BJ (cell line): ENCODE data around the gene SLC7A8. TPM values are rescaled to one million over a fixed set of nuclear protein-coding genes. Genes with fewer than 3 reads are reported as not detected.

Experiments
- CTCF ChIA-PET: fragments of 350-600 bp; formaldehyde crosslinking; extraction: SDS; loops from one replicate; lab custom pipeline; 2021; ENCODE audit warnings: antibody characterized with exemption, inconsistent platforms; lab: Yijun Ruan, JAX
- POLR2A ChIA-PET: fragments of 300-600 bp; sonication (Branson Sonifier 250); formaldehyde crosslinking; extraction: SDS; loops from one replicate; lab custom pipeline; 2021; ENCODE audit warnings: antibody characterized with exemption; lab: Charles Lee
- DNase-seq: peaks from one replicate; pipeline ENCODE4 v3.0.0-alpha.2; 2011; ENCODE audit warnings: low read depth
- H3K27me3 ChIP-seq: 2 replicates; pipeline ENCODE4 v1.6.0; 2011; ENCODE audit warnings: low read length; ENCODE audit not compliant: control insufficient read depth, insufficient read depth
- H3K36me3 ChIP-seq: 2 replicates; pipeline ENCODE4 v1.5.1; 2011; ENCODE audit warnings: low read length; ENCODE audit not compliant: control insufficient read depth, insufficient read depth
- H3K4me3 ChIP-seq: 2 replicates; pipeline ENCODE4 v1.5.1; 2011; ENCODE audit warnings: low read depth, mild to moderate bottlenecking, control low read depth, low read length
- polyA plus RNA-seq: library from polyadenylated mRNA; depleted of rRNA; stranded (reverse); fragments of >200 nt; gene quantifications from 2 replicates; pipeline ENCODE4 v1.2.3, GENCODE V29; 2011
- TF ChIP-seq, protein P1 (sequence below): IDR thresholded peaks from 2 replicates; pipeline ENCODE4 v1.5.1; 2011; ENCODE audit warnings: low read depth, mild to moderate bottlenecking, control low read depth, inconsistent platforms, low read length, moderate library complexity; ENCODE audit not compliant: insufficient read depth

Gene SLC7A8
- polyA plus RNA-seq, 1 experiment: 4.6 TPM

DNA sequence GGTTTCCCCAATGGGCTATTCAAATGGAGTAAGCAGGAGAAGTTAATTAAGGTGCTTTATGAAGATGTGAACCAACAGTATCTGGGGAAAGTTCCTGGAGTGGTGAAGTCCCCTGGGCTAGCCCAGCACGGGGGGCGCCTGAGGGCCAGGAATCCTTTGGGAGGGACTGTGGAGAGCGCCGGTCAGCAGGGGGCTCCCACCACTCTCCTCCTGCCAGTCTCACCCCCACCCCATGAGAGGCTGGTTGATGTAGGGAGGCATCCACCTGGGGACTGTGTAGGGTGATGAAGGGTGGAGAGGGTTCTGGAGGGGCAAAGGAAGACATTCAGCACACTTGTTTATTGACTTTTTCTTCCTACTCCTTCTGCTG lies 68.8 kb downstream of the SLC7A8 start:
- POLR2A ChIA-PET: no interaction called here
- CTCF ChIA-PET: interaction anchor here (1.1 to 24.8 kb wide), 8 partner anchors 10 to 150 kb away, joined by 3 to 815 read pairs (median 26); partner anchors contain the start of gene SLC7A8
- TF ChIP-seq, protein P1, sequence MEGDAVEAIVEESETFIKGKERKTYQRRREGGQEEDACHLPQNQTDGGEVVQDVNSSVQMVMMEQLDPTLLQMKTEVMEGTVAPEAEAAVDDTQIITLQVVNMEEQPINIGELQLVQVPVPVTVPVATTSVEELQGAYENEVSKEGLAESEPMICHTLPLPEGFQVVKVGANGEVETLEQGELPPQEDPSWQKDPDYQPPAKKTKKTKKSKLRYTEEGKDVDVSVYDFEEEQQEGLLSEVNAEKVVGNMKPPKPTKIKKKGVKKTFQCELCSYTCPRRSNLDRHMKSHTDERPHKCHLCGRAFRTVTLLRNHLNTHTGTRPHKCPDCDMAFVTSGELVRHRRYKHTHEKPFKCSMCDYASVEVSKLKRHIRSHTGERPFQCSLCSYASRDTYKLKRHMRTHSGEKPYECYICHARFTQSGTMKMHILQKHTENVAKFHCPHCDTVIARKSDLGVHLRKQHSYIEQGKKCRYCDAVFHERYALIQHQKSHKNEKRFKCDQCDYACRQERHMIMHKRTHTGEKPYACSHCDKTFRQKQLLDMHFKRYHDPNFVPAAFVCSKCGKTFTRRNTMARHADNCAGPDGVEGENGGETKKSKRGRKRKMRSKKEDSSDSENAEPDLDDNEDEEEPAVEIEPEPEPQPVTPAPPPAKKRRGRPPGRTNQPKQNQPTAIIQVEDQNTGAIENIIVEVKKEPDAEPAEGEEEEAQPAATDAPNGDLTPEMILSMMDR: no peak
- Histone ChIP-seq H3K36me3 (no peaks in the 10 kb centered on the region), H3K27me3 (peaks cover 1% of the 10 kb centered on the region; the same call in 1 of the 2 replicates), H3K4me3 (no peak overlapping the region)
- DNase-seq: no peak

DNA sequence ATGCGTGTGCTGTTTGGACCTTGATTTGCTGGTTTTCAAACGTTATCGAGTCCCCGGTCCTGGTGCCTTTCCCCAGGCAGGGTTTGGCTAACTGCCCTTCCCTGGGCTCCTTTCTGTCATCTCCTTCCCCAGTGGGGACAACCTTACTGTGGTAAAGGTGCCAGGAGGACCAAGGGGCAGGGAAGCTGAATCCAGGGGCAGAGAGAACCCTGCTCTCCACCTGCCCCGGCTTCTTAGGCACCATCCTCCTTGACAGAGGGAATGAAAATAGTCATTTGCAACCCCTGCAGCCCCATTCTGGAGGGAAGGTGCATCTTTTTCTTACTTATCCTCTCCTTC lies 69.4 kb downstream of the SLC7A8 start:
- TF ChIP-seq, protein P1: no peak
- H3K4me3 ChIP-seq: no peak overlapping the region
- CTCF ChIA-PET: interaction anchor here (1.1 to 24.8 kb wide), 8 partner anchors 10 to 128 kb away, joined by 4 to 815 read pairs (median 62); partner anchors contain the start of genes CDH24 and SLC7A8
- DNase-seq: no peak
- no peaks in the 10 kb centered on the region for H3K36me3 ChIP-seq
- POLR2A ChIA-PET: no interaction called here
- peaks cover 1% of the 10 kb centered on the region; the same call in 1 of the 2 replicates for H3K27me3 ChIP-seq

DNA sequence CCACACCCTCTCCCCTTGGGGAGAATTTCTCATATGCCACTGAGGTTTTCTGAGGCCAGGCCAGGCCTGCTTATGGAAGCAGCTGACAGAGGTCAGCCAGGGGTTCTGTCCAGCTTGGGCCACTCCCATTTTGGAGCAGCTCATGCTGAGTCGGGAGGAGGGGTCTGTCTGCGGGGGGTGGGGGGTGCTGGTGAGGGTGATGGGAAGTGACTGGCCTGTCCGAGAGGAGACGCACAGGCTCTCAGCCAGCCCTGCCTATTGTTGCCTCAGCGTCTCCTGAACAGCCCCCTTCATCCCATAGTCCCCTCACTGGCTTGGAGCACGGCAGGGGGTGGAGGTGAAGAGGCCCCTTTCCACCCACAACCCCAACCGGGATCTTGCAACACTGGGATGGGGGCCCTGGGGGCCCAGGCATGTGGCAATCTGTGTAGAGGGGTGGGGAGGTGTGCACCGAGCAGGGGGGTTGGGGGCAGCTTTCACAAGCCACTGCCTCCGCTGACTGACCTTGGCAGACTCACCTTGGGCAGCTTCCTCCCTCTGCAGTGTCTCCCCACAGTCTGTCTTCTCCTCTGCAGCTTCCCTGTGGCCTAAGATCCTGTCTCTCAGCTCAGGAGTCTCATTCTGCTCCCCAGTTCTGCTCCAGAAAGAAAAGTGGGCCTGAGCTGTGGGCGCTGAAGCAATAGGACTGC lies 69.9 kb downstream of the SLC7A8 start:
- CTCF ChIA-PET: interaction anchor here (1.1 to 24.8 kb wide), 14 partner anchors 10 to 219 kb away, joined by 3 to 815 read pairs (median 8); partner anchors contain the start of genes ACIN1, AJUBA, C14orf119 and CDH24
- TF ChIP-seq, protein P1: no peak
- POLR2A ChIA-PET: no interaction called here
- H3K36me3 ChIP-seq: no peaks in the 10 kb centered on the region
- no peak overlapping the region for H3K4me3 ChIP-seq
- DNase-seq: no peak
- H3K27me3 ChIP-seq: peaks cover 1% of the 10 kb centered on the region; the same call in 1 of the 2 replicates

DNA sequence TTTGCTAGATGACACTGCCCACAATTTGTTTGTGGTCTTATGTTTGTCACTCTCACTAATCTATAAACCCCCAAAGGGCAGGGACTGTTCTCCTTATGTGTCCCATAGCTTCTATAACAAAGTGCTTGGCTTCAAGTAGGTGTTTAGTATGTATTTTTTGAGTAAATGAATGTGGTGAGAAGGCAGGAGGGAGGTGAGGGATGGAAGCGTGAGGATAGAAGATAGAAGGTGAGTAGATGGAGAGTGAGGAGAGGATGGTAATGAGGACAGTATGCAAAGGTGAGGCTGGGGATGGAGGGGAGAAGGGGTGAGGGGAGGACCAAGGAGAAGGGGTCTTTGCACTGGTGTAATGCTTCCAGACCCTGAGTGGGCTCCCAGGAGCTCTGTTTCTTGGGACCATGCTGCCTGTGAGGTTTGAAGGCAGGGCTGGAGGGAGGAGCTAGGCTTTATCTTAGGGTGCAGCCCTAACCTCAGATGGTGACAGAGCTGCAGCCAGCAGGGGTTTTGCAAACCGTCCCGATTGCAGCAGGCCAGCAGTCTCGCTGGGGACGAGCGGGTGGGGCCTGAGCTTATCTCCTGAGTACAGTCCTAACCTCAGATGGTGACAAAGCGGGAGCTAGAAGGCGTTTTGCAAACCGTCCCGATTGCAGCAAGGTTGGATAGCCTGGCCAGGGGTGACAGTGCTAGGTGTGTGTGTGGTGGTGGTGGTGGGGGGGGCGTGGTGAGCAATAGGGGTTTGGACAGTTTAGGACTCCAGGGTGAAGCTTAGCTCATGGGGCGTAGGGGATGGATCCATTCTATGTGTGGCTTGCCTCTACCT lies 70.9 kb downstream of the SLC7A8 start:
- H3K36me3 ChIP-seq: no peaks in the 10 kb centered on the region
- TF ChIP-seq, protein P1: no peak

More for the DNA sequence above, 70.9 kb downstream of the SLC7A8 start:
- no peak overlapping the region for H3K4me3 ChIP-seq
- no peak for DNase-seq
- peaks cover 1% of the 10 kb centered on the region; the same call in 1 of the 2 replicates for H3K27me3 ChIP-seq
- ChIA-PET POLR2A (interaction anchor here (1.2 kb wide), 1 partner anchor 17 kb away, joined by 3 read pairs; the partner anchor contains the start of genes ACIN1 and C14orf119), CTCF (interaction anchor here (1.0 to 24.8 kb wide), 16 partner anchors 8 to 218 kb away, joined by 3 to 815 read pairs (median 6); partner anchors contain the start of genes ACIN1, AJUBA, C14orf119 and CDH24)
